Vagina (tissue), 2 donors: ENCODE results near the gene ARMC9. TPM values are rescaled to one million over a fixed set of nuclear protein-coding genes. Genes with fewer than 3 reads are reported as not detected.

Experiments
- DNase-seq, 2 donors: peaks; one replicate each; pipeline ENCODE4 v3.0.0-alpha.2; 2017; ENCODE audit errors: extremely low spot score in 2 of 2
- H3K27ac ChIP-seq: fragments of 200-600 bp; sonication (generic); one replicate; pipeline ENCODE4 v1.5.1; 2019
- H3K27me3 ChIP-seq: fragments of 200-600 bp; sonication (generic); one replicate; pipeline ENCODE4 v1.5.1; 2019
- H3K36me3 ChIP-seq, 2 donors: fragments of 200-600 bp; sonication (generic); one replicate each; pipeline ENCODE4 v1.5.1; 2017 to 2019
- H3K4me1 ChIP-seq: fragments of 200-600 bp; sonication (generic); one replicate; pipeline ENCODE4 v1.5.1; 2019
- H3K4me3 ChIP-seq, 2 donors: fragments of 200-600 bp; sonication (generic); 1 replicate in 1 of 2; 2 replicates in 1 of 2; pipeline ENCODE4 v1.5.1; 2016 to 2019
- H3K9me3 ChIP-seq: fragments of 200-600 bp; sonication (generic); one replicate; pipeline ENCODE4 v1.5.1; 2019
- POLR2A ChIP-seq, 2 donors: fragments of 450-650 bp; IDR thresholded peaks; one replicate each; pipeline ENCODE4 v1.6.1; 2017; ENCODE audit warnings: antibody characterized with exemption in 2 of 2, mild to moderate bottlenecking in 2 of 2, moderate library complexity in 2 of 2
- POLR2AphosphoS5 ChIP-seq, 2 donors: sonication (generic); formaldehyde crosslinking; IDR thresholded peaks; one replicate each; pipeline ENCODE4 v1.9.0; 2017; ENCODE audit warnings: antibody characterized with exemption in 2 of 2, mild to moderate bottlenecking in 2 of 2, low read depth in 1 of 2; ENCODE audit not compliant: insufficient read depth in 1 of 2
- intact Hi-C: fragments of 100-400 bp; cut with DNase I; formaldehyde crosslinking; loops from one replicate; pipeline ENCODE4 v1.15.1; 2023
- total RNA-seq: library from RNA; depleted of rRNA; stranded (reverse); fragments of >200 nt; gene quantifications from one replicate; pipeline ENCODE4 v1.2.3, GENCODE V29; 2016
- TF ChIP-seq, protein P1 (sequence below), 3 experiments: fragments of 450-650 bp in 2 of 3; fragments of 200-600 bp in 1 of 3; sonication (generic) in 1 of 3; IDR thresholded peaks; one replicate each; pipeline ENCODE4 v1.5.1; 2017 to 2019; ENCODE audit warnings: antibody characterized with exemption in 3 of 3, mild to moderate bottlenecking in 2 of 3, moderate library complexity in 2 of 3

ARMC9 gene
- total RNA-seq, 1 donor from 2014 or later, result 16.0 TPM

DNA sequence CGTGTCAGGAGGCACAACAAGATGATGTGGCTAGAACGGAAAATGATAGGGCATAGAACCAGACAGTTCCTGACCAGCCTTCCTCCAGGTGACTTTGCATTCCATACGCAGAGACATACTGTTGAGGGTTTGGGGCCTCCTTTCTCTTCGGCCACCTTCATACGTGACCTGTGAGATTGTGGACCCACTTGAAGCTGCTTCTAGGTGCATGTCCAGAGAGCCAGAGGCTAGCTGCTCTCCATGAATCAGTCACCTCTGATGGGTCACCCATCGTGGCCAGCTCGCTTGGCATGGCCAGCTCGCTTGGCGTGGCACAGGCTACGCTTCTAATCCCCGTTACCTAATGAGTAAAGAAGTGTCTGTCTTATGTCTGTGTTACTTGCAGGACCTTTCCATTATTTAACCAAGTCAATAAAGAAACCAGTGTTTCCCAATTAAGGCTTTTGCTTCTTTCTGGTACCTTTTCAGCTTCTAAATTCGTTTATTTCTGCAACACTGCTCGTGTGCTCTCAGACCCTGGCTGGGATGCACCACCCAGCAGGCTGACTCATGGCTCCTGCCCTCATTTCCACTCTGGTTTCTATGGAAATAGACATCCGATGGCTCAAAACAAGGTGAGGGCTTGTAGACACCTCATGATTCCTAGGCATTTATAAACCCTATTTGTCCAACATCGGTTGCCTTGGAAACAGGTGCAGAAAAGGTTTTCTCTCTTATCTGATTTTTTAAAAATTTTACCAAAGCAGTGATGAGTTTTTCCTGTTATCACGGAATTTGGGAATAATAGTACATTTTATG lies 110.4 kb downstream of the ARMC9 start:
- no peak overlapping the region for H3K4me3 ChIP-seq
- H3K27ac ChIP-seq, result no peak overlapping the region
- no peaks in the 10 kb centered on the region for H3K27me3 ChIP-seq
- no peaks in the 10 kb centered on the region for H3K4me1 ChIP-seq
- peak in 1 of 2 donors; percentile 62 for DNase-seq
- H3K36me3 ChIP-seq, result no peaks in the 10 kb centered on the region
- TF ChIP-seq POLR2AphosphoS5 (IDR thresholded peaks at IDR 0.05; ENCODE audit: insufficient read depth in 1 of 2, low read depth in 1 of 2) (no peak), POLR2A (IDR thresholded peaks at IDR 0.05) (no peak)
- TF ChIP-seq, protein P1, sequence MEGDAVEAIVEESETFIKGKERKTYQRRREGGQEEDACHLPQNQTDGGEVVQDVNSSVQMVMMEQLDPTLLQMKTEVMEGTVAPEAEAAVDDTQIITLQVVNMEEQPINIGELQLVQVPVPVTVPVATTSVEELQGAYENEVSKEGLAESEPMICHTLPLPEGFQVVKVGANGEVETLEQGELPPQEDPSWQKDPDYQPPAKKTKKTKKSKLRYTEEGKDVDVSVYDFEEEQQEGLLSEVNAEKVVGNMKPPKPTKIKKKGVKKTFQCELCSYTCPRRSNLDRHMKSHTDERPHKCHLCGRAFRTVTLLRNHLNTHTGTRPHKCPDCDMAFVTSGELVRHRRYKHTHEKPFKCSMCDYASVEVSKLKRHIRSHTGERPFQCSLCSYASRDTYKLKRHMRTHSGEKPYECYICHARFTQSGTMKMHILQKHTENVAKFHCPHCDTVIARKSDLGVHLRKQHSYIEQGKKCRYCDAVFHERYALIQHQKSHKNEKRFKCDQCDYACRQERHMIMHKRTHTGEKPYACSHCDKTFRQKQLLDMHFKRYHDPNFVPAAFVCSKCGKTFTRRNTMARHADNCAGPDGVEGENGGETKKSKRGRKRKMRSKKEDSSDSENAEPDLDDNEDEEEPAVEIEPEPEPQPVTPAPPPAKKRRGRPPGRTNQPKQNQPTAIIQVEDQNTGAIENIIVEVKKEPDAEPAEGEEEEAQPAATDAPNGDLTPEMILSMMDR (IDR thresholded peaks at IDR 0.05), result no peak
- intact Hi-C loops, result no loop called here
- no peaks in the 10 kb centered on the region for H3K9me3 ChIP-seq

DNA sequence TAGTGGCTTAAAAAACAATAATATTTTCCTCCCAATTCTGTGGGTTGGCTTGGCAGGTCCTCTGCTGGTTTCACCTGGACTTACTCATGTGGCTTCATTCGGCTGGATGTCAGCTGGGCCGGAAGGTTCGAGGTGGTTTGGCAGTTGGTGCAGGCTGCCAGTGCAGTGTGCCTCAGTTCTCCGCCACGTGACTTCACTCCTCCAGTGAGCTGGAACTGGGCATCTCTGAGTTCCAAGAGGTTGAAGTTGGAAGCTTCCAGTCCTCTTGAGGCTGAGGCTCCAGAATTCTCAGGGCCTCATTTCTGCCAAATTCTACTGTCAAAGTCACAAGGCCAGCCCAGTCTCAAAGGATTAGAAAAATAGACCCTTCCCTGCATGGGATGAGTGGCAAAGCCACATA lies 113.6 kb downstream of the ARMC9 start:
- Histone ChIP-seq H3K9me3 (no peaks in the 10 kb centered on the region), H3K4me3 (no peak overlapping the region), H3K27me3 (no peaks in the 10 kb centered on the region), H3K27ac (no peak overlapping the region), H3K36me3 (no peaks in the 10 kb centered on the region), H3K4me1 (no peaks in the 10 kb centered on the region)
- peak in 1 of 2 donors; percentile 47 for DNase-seq
- TF ChIP-seq POLR2A (IDR thresholded peaks at IDR 0.05) (no peak), POLR2AphosphoS5 (IDR thresholded peaks at IDR 0.05; ENCODE audit: insufficient read depth in 1 of 2, low read depth in 1 of 2) (no peak)
- TF ChIP-seq, protein P1 (IDR thresholded peaks at IDR 0.05), result no peak
- intact Hi-C loops, result no loop called here

DNA sequence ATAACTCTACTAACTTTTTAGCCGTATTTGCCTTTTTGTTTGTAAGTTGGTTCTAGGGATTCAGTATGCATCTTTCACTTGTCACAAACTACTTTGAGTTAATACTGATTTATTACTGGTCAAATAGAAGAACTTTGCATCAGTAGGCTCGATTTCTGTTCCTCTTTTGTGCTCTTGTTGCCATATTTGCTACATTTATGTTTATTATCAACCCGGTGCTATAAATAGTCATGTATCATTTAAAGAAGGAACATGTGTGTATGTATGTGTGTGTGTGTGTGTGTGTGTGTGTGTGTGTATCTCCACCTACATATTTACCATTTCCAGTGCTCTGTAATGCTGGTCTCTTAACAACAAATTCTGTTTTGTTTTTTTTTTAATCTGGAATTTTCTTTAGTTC lies 117.5 kb downstream of the ARMC9 start:
- no peaks in the 10 kb centered on the region for H3K27me3 ChIP-seq
- no peaks in the 10 kb centered on the region for H3K36me3 ChIP-seq
- H3K4me3 ChIP-seq, result no peak overlapping the region
- no peaks in the 10 kb centered on the region for H3K9me3 ChIP-seq
- no peak for DNase-seq
- TF ChIP-seq POLR2AphosphoS5 (IDR thresholded peaks at IDR 0.05; ENCODE audit: insufficient read depth in 1 of 2, low read depth in 1 of 2) (no peak), POLR2A (IDR thresholded peaks at IDR 0.05) (no peak)
- TF ChIP-seq, protein P1 (IDR thresholded peaks at IDR 0.05), result no peak
- intact Hi-C loops, result no loop called here
- H3K27ac ChIP-seq, result no peak overlapping the region
- no peaks in the 10 kb centered on the region for H3K4me1 ChIP-seq

DNA sequence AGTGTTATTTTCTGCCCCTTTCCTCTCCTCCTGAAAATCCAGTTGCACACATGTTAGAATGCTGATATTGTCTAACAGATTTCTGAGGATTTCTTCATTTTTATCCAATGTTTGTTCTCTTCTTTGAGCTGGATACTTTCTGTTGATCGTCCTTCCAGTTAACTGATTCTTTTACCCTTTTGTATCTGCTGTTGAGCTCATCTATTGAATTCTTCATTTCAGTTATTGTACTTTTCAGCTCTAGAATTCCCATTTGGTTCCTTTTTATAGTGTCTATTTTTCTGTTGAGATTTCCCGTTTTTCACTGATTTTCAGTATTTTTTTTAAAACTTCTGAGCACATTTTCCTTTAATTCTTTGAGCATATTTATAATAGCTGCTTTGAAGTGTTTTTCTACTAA lies 119.1 kb downstream of the ARMC9 start:
- H3K36me3 ChIP-seq, result no peaks in the 10 kb centered on the region
- no peak for DNase-seq
- intact Hi-C loops, result no loop called here
- no peak overlapping the region for H3K27ac ChIP-seq
- no peaks in the 10 kb centered on the region for H3K4me1 ChIP-seq
- no peak overlapping the region for H3K4me3 ChIP-seq
- no peak for TF ChIP-seq POLR2AphosphoS5 (IDR thresholded peaks at IDR 0.05; ENCODE audit: insufficient read depth in 1 of 2, low read depth in 1 of 2)
- H3K9me3 ChIP-seq, result no peaks in the 10 kb centered on the region
- H3K27me3 ChIP-seq, result no peaks in the 10 kb centered on the region

DNA sequence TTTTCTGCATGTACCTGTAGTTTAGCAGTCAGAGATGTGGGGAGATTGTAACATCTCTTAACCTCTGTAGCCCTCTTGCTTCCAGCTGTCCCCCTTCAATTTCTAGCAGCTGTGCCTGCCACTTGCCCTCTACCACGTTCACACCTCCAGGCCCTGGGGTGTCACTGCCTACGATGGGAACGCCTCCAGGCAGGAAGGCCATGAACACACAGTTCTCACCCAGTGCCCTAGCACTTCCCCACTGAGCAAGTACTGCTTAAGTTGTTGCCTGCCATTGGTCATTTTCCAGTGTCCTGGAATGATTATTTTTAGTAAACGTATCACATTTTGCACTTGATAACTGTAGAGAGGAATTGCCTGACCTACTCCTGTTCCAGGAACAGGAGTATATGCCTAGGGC lies 120.0 kb downstream of the ARMC9 start:
- H3K27ac ChIP-seq, result no peak overlapping the region
- no peak overlapping the region for H3K4me3 ChIP-seq
- no peak for TF ChIP-seq POLR2AphosphoS5 (IDR thresholded peaks at IDR 0.05; ENCODE audit: insufficient read depth in 1 of 2, low read depth in 1 of 2)
- TF ChIP-seq, protein P1 (IDR thresholded peaks at IDR 0.05), result no peak
- no peak for TF ChIP-seq POLR2A (IDR thresholded peaks at IDR 0.05)
- H3K36me3 ChIP-seq, result no peaks in the 10 kb centered on the region
- H3K9me3 ChIP-seq, result no peaks in the 10 kb centered on the region
- no peaks in the 10 kb centered on the region for H3K4me1 ChIP-seq
- DNase-seq, result peak in 1 of 2 donors; percentile 42
- H3K27me3 ChIP-seq, result no peaks in the 10 kb centered on the region
- intact Hi-C loops, result no loop called here
